Rectal smooth muscle tissue (tissue), 1 donor: ENCODE measurements around the gene ST8SIA5.

ENCODE experiments used
- H3K27ac ChIP-seq: one replicate; pipeline ENCODE4 v1.7.0; 2013; ENCODE audit warnings: low read depth, low read length, inconsistent platforms
- H3K27me3 ChIP-seq: one replicate; pipeline ENCODE4 v1.7.0; 2013; ENCODE audit warnings: low read length; ENCODE audit not compliant: control insufficient read depth, insufficient read depth
- H3K36me3 ChIP-seq: one replicate; pipeline ENCODE4 v1.7.0; 2013; ENCODE audit warnings: low read length; ENCODE audit not compliant: control insufficient read depth, insufficient read depth
- H3K4me1 ChIP-seq: one replicate; pipeline ENCODE4 v1.7.0; 2013; ENCODE audit warnings: low read length; ENCODE audit not compliant: control insufficient read depth, insufficient read depth
- H3K4me3 ChIP-seq: one replicate; pipeline ENCODE4 v1.7.0; 2013; ENCODE audit warnings: low read length
- H3K9ac ChIP-seq: one replicate; pipeline ENCODE4 v1.7.0; 2013; ENCODE audit warnings: low read length

Gene ST8SIA5

DNA sequence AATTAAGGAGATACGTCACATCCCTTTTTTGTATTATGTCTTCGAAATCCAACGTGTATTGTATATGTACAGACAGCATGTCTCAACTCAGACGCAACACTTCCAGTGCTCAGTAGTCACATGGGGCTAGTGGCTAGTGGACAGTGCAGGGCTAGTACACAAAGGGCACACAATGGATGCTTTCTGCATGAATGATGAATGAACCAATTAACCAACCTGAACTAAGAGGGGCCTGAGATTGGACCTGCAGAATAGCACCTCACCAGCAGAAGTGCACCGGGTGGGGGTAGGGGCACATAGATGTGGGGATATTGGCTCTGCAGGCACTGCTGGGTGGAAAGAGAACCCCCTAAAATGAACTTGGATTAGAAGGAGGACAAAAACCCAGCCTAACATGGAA lies 20.7 kb downstream of the ST8SIA5 start:
- Histone ChIP-seq H3K9ac (no peak overlapping the region), H3K36me3 (no peaks in the 10 kb centered on the region), H3K27ac (no peak overlapping the region), H3K27me3 (no peaks in the 10 kb centered on the region), H3K4me1 (no peaks in the 10 kb centered on the region), H3K4me3 (no peak overlapping the region)

- H3K4me1 ChIP-seq = no peaks in the 10 kb centered on the region
- H3K9ac ChIP-seq = no peak overlapping the region
- no peak overlapping the region for H3K4me3 ChIP-seq
- H3K36me3 ChIP-seq = no peaks in the 10 kb centered on the region
- H3K27me3 ChIP-seq = no peaks in the 10 kb centered on the region
- H3K27ac ChIP-seq = no peak overlapping the region
Observed at GRCh38 chr18:46734981-46735380, 21.9 kb downstream of the ST8SIA5 start.

- H3K4me1 ChIP-seq = no peaks in the 10 kb centered on the region
- H3K27ac ChIP-seq = no peak overlapping the region
- H3K4me3 ChIP-seq = no peak overlapping the region
Observed at GRCh38 chr18:46733872-46734271, 23.0 kb downstream of the ST8SIA5 start.

DNA sequence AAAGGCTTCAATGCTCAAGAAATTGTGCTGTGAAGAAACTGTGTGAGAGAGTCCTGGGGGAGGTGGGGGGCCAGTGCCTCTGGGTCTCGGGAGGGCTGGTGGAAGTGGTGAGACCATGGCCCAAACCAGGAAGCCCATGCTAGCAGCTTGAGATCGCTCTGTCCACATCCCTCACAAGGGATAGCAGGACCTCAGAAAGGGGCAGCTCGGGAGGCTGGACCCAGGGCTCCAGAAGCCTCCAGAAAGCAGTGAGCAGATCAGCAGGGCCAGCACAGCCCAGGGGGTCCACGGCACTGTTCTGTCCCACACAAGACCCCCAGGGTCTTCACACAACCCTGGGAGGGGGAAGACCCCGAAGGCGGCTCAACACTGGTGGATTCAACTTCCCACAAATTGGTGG lies 24.1 kb downstream of the ST8SIA5 start:
- H3K9ac ChIP-seq = no peak overlapping the region
- H3K4me1 ChIP-seq = no peaks in the 10 kb centered on the region
- H3K4me3 ChIP-seq = no peak overlapping the region
- H3K27ac ChIP-seq = no peak overlapping the region
- no peaks in the 10 kb centered on the region for H3K27me3 ChIP-seq
- no peaks in the 10 kb centered on the region for H3K36me3 ChIP-seq

More at GRCh38 chr18:46733872-46734271, 23.0 kb downstream of the ST8SIA5 start:
- H3K9ac ChIP-seq = no peak overlapping the region
- H3K27me3 ChIP-seq = no peaks in the 10 kb centered on the region
- H3K36me3 ChIP-seq = no peaks in the 10 kb centered on the region

DNA sequence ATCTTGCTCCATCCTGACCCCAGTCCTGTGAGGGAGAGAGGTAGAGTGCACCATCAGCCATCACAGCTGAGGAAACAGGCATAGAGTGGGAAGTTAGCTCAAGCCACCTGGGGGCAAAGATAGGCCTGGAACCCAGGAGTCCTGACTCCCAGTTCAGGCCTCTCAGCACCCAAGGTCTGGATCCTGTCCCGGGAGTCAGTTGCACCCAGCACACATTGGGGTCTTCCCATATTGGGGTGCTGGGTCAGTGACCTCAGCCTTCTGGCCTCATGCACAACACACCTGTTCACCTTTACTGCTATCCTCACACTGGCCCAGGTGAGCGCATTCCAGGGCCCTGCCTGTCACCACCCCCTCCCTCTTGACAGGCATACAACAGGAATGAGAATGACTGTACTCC lies 24.7 kb downstream of the ST8SIA5 start:
- no peak overlapping the region for H3K9ac ChIP-seq
- no peak overlapping the region for H3K4me3 ChIP-seq
- no peaks in the 10 kb centered on the region for H3K4me1 ChIP-seq
- no peaks in the 10 kb centered on the region for H3K36me3 ChIP-seq
- no peaks in the 10 kb centered on the region for H3K27me3 ChIP-seq
- no peak overlapping the region for H3K27ac ChIP-seq

- Histone ChIP-seq H3K36me3 (no peaks in the 10 kb centered on the region), H3K4me1 (no peaks in the 10 kb centered on the region), H3K27ac (no peak overlapping the region), H3K27me3 (no peaks in the 10 kb centered on the region), H3K9ac (no peak overlapping the region), H3K4me3 (no peak overlapping the region)
Observed at GRCh38 chr18:46731316-46731715, 25.5 kb downstream of the ST8SIA5 start.

- Histone ChIP-seq H3K36me3 (no peaks in the 10 kb centered on the region), H3K27ac (no peak overlapping the region), H3K9ac (no peak overlapping the region), H3K4me3 (no peak overlapping the region), H3K4me1 (no peaks in the 10 kb centered on the region), H3K27me3 (no peaks in the 10 kb centered on the region)
Observed at GRCh38 chr18:46728219-46728930, 28.5 kb downstream of the ST8SIA5 start.

GRCh38 chr18:46727177-46727576 lies 29.7 kb downstream of the ST8SIA5 start:
- no peak overlapping the region for H3K4me3 ChIP-seq
- no peaks in the 10 kb centered on the region for H3K36me3 ChIP-seq
- H3K27me3 ChIP-seq = no peaks in the 10 kb centered on the region
- H3K4me1 ChIP-seq = no peaks in the 10 kb centered on the region
- no peak overlapping the region for H3K27ac ChIP-seq
- H3K9ac ChIP-seq = no peak overlapping the region

DNA sequence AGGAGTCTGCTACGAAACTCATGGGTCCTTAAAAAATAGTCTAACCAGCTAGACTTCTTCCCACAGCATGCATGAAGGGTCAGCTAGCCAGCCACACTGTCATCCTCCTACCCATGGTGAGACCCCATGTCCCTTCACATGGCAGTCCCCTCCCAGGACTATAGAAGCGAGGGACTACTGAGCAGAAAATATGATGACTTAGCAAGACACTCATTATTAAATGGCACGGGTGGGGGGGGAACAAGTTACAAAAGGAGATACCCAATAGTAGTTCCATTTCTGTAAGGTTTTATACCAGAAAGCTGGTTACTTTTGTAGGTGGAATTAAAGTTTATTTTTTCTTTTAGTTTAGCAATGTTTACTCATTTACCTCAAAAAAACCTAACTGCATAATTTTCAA lies 31.5 kb downstream of the ST8SIA5 start:
- Histone ChIP-seq H3K4me1 (no peaks in the 10 kb centered on the region), H3K9ac (no peak overlapping the region), H3K36me3 (no peaks in the 10 kb centered on the region), H3K27me3 (no peaks in the 10 kb centered on the region), H3K27ac (no peak overlapping the region), H3K4me3 (no peak overlapping the region)

- Histone ChIP-seq H3K4me3 (no peak overlapping the region), H3K4me1 (no peaks in the 10 kb centered on the region), H3K36me3 (no peaks in the 10 kb centered on the region), H3K9ac (no peak overlapping the region), H3K27ac (no peak overlapping the region), H3K27me3 (no peaks in the 10 kb centered on the region)
Observed at GRCh38 chr18:46723856-46724415, 32.9 kb downstream of the ST8SIA5 start.

GRCh38 chr18:46722051-46722450 lies 34.8 kb downstream of the ST8SIA5 start:
- no peak overlapping the region for H3K9ac ChIP-seq
- H3K27me3 ChIP-seq = no peaks in the 10 kb centered on the region
- no peaks in the 10 kb centered on the region for H3K36me3 ChIP-seq
- H3K4me3 ChIP-seq = no peak overlapping the region
- no peak overlapping the region for H3K27ac ChIP-seq
- no peaks in the 10 kb centered on the region for H3K4me1 ChIP-seq

DNA sequence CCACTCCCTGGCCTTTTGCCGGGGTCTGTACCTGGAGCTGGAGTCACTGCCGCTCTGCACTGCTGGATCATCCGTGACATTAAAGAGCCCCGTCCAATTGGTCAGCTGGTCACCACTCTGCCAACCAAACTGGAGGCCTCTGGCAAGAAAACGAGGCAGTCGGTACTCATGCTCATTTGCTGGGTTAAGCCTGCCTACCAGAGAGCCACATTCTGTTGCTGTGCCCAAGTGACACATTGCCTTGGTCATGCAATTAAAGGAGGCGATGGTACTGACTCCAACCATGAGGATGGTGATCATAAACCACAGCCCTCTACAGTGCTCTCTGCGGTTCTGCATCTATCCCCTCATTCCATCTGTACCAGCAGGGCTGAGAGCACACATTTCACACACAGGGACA lies 35.5 kb downstream of the ST8SIA5 start:
- H3K27me3 ChIP-seq = no peaks in the 10 kb centered on the region

DNA sequence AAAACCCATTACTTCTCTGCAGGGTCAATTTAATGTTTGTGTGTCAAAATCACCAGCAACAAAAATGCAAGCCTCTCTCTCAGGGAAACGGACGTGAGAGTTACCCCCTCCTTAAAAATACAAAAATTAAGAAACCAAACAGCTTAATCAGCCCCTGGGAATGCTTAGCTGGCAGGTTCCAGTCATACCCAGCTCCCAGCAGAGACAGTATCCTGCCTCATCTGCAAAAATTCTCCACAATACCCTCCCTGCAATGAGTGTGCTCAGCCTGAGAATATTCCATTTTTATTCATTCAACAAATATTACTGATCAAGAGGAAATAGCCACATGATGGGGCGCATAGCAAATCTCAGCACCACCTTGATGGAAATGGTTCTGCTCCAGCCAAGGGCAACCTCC lies 36.3 kb downstream of the ST8SIA5 start:
- no peak overlapping the region for H3K4me3 ChIP-seq
- no peaks in the 10 kb centered on the region for H3K4me1 ChIP-seq
- no peak overlapping the region for H3K27ac ChIP-seq
- H3K27me3 ChIP-seq = no peaks in the 10 kb centered on the region
- H3K36me3 ChIP-seq = no peaks in the 10 kb centered on the region
- H3K9ac ChIP-seq = no peak overlapping the region

More for the DNA sequence above, 35.5 kb downstream of the ST8SIA5 start:
- no peak overlapping the region for H3K4me3 ChIP-seq
- H3K9ac ChIP-seq = no peak overlapping the region
- H3K36me3 ChIP-seq = no peaks in the 10 kb centered on the region
- no peak overlapping the region for H3K27ac ChIP-seq
- no peaks in the 10 kb centered on the region for H3K4me1 ChIP-seq
